Activated CD8-positive, alpha-beta memory T cell treated with anti-CD3 and anti-CD28 coated beads for 24 hours (primary cell): Measurements from ENCODE around the gene INF2.

Source experiments
- DNase-seq: peaks from one replicate; pipeline ENCODE4 v3.0.0-alpha.2; 2020

INF2 gene

GRCh38 chr14:104677512-104678332 is 11.7 kb upstream of the INF2 start:
- peak; percentile 91 for DNase-seq

DNA sequence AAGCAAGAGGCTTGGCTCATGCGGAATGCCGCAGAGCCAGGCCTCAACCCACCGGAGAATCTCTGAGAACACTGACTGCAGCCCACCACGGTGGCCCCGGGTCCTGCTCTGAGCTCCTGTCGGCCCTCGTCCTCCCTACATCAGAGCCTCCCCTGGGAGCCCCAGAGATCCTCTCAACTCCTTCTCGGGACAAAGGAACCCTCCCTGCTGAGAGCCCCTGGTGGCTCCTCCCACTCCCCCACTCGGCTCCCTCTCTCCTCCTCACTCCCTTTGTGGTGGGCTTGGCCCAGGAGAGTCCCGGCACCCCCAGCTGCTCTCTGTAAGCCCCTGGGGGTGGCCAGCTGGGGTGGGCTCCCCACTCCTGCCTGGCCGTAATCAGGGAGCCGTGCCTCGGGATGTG is 11.1 kb upstream of the INF2 start:
- no peak for DNase-seq

DNA sequence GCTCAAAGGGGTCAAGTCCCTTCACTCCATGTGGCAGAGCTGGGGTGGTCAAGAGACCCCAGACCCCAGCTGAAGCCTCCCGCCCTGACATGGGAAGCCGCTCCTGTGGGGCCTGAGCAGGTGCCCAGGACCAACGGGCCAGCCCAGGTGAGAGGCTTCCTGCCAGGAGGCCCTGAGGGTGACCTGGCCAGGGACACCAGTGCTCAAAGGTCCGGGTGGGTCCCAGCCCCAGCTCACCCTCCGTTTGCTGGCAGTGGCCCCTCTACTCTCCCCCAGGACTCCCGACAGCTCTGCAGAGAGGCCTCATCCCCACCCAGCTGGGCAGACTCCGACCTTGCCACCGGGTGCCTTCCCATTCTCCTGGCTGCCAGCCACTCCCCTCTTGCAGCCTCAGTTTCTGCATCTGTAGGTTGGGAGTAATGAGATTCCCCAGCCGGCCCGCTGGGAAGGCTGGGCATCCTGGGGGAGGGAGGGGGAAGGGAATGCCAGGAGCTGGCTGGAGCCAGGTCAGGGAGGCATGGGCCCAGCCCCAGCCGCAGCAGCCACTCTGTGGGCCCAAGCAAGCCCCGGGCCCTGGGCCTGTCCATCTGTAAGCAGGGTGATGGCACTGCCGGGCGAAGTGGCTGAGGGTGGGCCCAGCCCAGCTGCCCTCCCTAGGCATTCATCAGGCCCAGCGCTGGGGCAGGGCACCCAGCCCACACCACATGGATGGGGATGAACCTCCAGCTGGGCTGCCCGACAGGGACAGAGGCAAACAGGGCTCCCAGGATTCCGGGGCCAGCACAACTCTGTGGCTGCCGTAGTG is 10.3 kb upstream of the INF2 start:
- DNase-seq, result no peak

GRCh38 chr14:104680056-104680805 is 9.2 kb upstream of the INF2 start:
- no peak for DNase-seq

GRCh38 chr14:104680806-104681688 is 8.4 kb upstream of the INF2 start:
- no peak for DNase-seq

GRCh38 chr14:104681689-104682074 is 7.7 kb upstream of the INF2 start:
- DNase-seq, result no peak

DNA sequence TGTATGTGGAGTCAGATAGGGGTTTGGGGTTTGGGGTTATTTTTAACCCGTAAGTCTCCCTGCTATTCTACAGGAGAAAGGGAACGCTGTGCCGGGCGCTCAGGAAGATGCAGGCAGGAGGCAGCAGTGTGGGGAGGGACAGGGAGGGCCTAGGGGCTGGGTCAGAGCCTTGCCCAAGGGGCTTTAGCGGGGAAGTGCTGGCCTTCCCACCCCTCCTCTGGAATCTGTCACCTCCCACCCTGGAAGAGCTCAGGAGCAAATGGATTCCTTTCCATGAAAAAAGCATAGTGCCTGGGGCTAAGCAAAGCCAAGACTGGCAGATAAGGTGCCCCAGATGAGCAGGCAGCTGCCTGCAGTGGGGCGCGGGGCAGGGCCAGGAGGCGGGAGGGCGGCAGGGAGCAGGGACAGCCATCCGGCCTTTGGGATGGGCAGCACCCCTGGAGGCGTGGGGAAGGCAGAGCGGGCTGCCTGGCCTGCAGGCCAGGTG is 7.3 kb upstream of the INF2 start:
- DNase-seq, result no peak

DNA sequence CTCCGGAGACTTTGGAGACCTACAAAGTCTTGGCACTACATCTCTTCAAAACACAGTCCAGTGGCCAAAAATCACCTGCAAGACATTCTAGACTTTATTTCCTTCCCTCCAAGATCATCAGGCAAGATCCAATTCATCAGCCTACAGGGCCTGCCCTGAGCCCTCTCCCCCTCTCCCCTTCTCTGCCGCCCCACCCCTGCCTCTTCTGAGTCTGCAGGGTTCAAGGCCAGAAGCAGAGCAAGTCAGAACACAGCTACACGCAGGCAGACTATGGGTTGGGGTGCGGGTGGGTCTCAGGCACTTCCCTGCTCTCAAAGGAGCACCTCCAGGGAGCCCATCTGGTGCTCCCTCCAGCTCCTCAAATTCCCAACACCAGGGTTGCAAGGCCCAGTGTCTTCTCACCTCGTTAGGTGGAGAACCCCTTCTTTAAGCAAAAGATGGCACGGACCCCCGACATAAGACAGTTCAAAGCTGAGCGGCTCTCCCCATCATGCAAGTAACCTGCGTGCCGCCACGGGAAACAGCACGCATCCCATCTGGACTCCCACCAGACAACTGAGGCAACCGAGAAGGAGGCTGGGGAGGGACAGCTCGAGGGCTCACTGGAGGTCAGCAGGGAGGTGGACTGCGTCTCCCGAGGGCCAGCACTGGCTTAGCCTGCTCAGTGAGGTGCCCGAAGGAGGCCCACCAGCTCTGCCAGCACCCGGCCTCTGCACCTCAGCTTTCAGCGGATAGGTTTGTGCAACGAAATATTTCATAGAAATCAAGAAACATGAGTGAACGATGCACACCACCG is 5.6 kb upstream of the INF2 start:
- no peak for DNase-seq

- no peak for DNase-seq
Observed at GRCh38 chr14:104684449-104684821, 5.0 kb upstream of the INF2 start.

DNA sequence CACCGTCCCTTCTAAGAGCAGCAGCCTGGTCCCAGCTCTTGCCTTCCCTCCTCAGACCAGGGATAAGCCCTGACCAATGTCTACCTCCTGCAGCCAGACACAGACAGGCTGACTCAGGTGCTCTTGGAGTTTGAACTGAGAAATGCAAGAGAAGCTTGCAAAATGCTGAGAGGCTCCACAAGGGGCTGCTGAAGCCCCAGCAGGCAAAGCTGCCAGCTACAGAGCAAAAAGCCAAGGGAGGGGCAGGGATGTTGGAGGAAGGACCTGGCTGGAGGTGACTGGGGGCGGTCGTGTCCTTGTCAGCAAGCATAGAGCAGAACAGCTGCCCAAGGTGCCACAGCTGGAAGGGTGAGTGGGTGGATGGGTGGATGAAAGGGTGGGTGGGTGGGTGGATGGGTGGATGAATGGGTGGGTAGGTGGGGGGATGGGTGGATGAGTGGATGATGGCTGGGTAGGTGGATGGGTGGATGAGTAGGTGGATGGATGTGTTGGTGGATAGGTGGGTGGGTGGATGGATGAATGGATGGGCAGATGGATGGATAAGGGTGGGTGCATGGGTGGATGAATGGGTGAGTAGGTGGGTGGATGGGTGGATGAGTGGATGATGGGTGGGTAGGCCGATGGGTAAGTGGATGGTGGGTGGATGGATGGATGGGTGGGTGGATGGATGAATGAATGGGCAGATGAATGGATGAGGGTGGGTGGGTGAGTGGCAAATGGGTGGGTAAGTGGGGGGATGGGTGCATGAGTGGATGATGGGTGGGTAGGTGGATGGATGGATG is 4.0 kb upstream of the INF2 start:
- DNase-seq, result no peak

DNA sequence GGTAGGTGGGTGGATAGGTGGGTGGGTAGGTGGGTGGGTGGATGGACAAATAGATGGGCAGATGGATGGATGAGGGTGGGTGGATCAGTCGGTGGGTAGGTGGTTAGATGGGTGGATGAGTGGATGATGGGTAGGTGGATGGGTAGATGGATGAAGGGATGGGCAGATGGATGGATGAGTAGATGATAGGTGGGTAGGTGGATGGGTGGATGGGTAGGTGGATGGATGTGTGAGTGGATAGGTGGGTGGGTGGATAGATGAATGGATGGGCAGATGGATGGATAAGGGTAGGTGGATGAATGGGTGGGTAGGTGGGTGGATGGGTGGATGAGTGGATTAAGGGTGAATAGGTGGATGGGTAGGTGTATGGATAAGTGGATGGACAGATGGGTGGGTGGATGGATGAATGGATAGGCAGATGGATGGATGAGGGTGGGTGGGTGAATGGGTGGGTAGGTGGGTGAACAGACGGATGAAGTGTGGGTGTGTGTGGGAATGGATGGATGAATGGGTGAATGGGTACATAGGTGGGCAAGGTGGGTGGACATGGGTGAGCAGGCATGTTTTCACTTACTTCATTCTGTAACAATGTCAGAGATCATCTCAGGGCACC is 3.3 kb upstream of the INF2 start:
- DNase-seq, result no peak

GRCh38 chr14:104686624-104687517 is 2.5 kb upstream of the INF2 start:
- DNase-seq, result no peak

DNA sequence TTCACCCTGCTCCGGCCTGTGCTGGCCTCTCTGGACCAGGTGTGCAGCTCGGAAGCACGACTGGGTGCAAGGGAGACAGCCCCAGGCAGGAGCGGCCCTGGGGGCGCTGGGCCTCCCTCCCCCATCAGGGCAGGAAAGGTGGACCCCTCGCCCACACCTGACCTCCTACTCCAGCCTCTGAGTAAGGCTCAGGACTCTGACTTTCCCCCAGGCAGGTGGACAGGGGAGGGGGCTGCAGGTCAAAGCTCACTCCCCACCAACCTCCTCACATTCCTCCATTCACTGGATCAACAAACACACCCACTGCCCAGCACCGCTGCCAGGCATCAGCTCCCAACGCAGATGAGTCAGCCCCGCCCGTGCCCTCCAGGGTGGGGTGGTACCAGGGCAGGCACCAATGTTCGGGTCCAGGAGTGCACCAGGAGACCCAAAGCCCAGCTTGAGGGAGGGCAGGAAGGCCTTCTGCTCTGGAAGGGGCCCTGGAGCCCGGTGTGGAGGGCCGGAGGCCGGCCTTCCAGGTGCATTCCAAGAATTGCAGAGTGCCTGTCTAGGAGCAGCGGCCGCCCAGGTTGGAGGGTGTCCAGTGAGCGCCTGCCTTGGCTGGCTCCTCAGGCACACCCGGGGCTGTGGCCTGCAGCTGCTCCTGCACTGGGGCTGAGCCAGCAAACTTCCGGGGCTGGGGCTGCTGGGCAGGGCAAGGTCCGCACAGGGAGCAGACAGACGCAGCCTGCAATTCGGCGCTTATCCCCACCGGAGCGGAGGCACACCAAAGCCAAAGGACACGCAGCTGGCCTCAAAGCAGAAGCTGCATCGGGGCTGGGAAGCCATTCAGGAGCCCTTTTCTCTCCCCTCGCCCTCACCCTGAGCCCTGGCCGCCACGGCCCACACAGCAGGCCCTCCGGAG is 1.6 kb upstream of the INF2 start:
- DNase-seq, result no peak

- no peak for DNase-seq
Observed at GRCh38 chr14:104688505-104689108, 811 bp upstream of the INF2 start.

DNA sequence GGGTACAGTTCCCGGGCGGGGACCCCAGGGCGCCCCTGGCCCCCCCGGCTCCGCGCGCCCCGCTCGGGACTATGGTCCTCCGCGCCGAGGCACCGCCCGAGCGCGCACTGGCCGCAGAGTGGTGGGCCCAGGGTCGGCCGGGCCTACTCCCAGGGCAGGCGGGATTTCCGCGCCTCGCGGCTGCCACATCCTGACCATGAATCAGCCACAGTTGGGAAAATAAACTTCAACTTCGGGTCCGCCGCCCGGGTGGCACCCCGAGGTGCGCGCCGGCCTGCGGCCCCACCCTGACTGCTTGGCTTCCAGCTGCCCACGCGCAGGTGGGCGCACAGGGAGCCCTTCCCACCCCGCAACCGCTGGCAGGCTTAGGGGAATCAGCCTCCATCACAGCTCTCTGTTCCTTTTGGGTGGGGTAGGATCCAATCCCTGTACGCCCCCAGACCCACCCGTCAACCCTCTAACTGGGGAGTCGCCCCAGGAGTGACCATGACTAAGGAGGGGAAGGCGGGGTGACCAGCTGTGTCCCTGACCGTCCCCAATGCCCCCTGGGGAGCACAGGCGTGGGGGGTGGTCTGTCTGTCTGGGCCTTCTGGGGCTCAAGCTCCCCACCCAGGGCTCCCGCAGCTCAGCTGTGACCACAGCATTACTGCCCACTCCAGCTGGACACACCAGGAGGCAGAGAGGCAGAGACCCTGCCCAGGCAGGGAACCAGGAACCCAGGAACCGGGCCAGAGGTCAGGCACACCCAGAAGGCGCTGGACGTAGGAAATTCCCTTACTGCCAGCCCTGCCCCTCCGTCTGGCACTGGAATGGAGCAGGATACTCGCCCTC is 678 bp downstream of the INF2 start:
- no peak for DNase-seq

GRCh38 chr14:104690861-104691455 is 1.5 kb downstream of the INF2 start:
- no peak for DNase-seq
